Astrocyte (in vitro differentiated cells and primary cell): ENCODE results near the gene KANSL2.

Experiments used
- CTCF ChIP-seq: IDR thresholded peaks from 2 replicates; pipeline ENCODE4 v1.5.1; 2011; ENCODE audit warnings: low read depth, mild to moderate bottlenecking, inconsistent platforms, low read length, moderate library complexity; ENCODE audit not compliant: insufficient read depth
- EZH2 ChIP-seq: IDR thresholded peaks from 2 replicates; pipeline ENCODE4 v1.6.1; 2012; ENCODE audit warnings: mild to moderate bottlenecking, low read length, inconsistent platforms; ENCODE audit not compliant: insufficient read depth

DNA sequence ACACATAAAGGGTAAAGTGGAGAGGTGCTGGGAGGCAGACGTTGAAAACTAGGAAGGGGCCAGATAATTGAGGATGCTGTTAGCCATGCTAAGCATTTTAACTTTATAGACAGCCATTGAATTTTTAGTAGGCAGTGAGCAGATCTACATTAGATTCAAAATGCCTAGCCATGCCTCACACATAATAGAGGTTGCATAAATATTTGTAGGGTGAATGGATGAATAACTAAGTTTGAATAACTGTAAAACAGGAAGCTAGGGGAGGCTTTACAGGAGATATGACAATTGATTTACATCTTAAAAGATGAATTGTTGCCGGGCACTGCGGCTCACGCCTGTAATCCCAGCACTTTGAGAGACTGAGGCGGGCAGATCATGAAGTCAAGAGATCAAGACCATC is 46.8 kb upstream of the KANSL2 start:
- TF ChIP-seq CTCF (no peak), EZH2 (no peak)
